Activated CD4-positive, alpha-beta T cell treated with anti-CD3 and anti-CD28 coated beads, Interleukin-2, amount 50 U/mL, for 24 hours (primary cell): ENCODE measurements around the gene TRAF2.
"Not testable (repeated sequence)": the region's sequence is repeated elsewhere in the genome, so short reads cannot be mapped to it uniquely, and the experiment has no call there.

ENCODE experiments used
- DNase-seq, 2 donors: peaks; one replicate each; pipeline ENCODE4 v3.0.0-alpha.2; 2020; ENCODE audit warnings: low read depth in 1 of 2, low spot score in 1 of 2

Gene TRAF2

GRCh38 chr9:136856541-136857141 is 29.7 kb upstream of the TRAF2 start:
- DNase-seq = no peak

- no peak for DNase-seq
Measured at GRCh38 chr9:136857166-136857565, 29.1 kb upstream of the TRAF2 start.

- no peak for DNase-seq
Measured at GRCh38 chr9:136857581-136858412, 28.5 kb upstream of the TRAF2 start.

GRCh38 chr9:136858452-136858843 is 27.9 kb upstream of the TRAF2 start:
- DNase-seq = no peak

- no peak for DNase-seq
Measured at GRCh38 chr9:136858844-136859757, 27.2 kb upstream of the TRAF2 start.

- DNase-seq = no peak
Measured at GRCh38 chr9:136860529-136860928, 25.8 kb upstream of the TRAF2 start.

GRCh38 chr9:136860933-136861873 is 25.1 kb upstream of the TRAF2 start:
- DNase-seq = no peak

- no peak for DNase-seq
Measured at GRCh38 chr9:136861874-136862457, 24.4 kb upstream of the TRAF2 start.

GRCh38 chr9:136862849-136863622 is 23.3 kb upstream of the TRAF2 start:
- DNase-seq = no peak

- DNase-seq = no peak
Measured at GRCh38 chr9:136863623-136864273, 22.6 kb upstream of the TRAF2 start.

GRCh38 chr9:136865041-136865767 is 21.1 kb upstream of the TRAF2 start:
- no peak for DNase-seq

- DNase-seq = no peak
Measured at GRCh38 chr9:136865768-136866103, 20.6 kb upstream of the TRAF2 start.

- DNase-seq = not testable (repeated sequence)
Measured at GRCh38 chr9:136866898-136867421, 19.4 kb upstream of the TRAF2 start.

- DNase-seq = no peak
Measured at GRCh38 chr9:136867480-136867879, 18.8 kb upstream of the TRAF2 start.

- no peak for DNase-seq
Measured at GRCh38 chr9:136867917-136868316, 18.4 kb upstream of the TRAF2 start.

GRCh38 chr9:136868644-136869043 is 17.7 kb upstream of the TRAF2 start:
- DNase-seq = no peak

GRCh38 chr9:136869611-136870010 is 16.7 kb upstream of the TRAF2 start:
- not testable (repeated sequence) for DNase-seq

- DNase-seq = no peak
Measured at GRCh38 chr9:136875155-136875554, 11.2 kb upstream of the TRAF2 start.
